GM19099 (cell line): Measurements from ENCODE around the gene YPEL5.

Experiments
- POLR2A ChIP-seq: IDR thresholded peaks from 3 replicates; pipeline ENCODE4 v1.6.1; 2011; ENCODE audit warnings: low read depth; ENCODE audit not compliant: insufficient read length; ENCODE audit errors: extremely low read depth

YPEL5 gene

DNA sequence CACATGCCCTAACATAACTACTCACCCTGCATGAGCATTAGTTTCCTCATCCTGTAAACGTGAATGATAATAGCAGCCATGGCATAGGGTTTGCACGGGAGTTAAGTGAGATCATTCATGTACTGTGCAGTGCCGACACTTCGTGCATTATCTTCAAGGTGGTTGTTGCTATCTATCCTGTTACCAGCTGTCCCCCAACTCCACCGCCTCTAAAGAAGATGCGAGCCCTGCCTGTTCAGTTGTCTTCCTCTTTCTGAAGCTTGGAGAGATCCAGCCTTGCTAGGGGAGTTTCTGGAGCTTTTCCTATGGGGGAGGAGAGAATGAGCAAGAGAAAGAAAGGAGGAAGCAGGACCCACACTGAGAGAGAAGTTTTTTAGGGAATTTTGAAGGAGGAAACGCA lies 34.4 kb downstream of the YPEL5 start:
- TF ChIP-seq POLR2A: no peak

DNA sequence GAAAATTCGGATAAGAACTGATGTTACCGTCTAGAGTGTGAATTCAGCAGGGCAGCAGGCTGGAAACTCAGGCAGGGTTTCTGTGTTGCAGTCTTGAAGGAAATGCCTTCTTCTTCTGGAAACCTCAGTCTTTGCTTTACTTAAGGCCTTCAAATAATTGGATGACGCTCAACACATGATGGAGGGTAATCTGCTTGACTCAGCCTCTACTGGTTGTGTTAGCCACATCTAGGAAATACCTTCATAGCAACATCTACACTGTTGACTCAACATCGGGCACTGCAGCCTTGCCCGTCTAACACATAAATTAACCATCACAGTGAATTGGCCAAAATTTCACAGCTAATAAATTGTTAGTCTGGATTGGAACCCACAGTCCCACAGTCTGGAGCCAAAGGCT lies 37.2 kb downstream of the YPEL5 start:
- no peak for TF ChIP-seq POLR2A

DNA sequence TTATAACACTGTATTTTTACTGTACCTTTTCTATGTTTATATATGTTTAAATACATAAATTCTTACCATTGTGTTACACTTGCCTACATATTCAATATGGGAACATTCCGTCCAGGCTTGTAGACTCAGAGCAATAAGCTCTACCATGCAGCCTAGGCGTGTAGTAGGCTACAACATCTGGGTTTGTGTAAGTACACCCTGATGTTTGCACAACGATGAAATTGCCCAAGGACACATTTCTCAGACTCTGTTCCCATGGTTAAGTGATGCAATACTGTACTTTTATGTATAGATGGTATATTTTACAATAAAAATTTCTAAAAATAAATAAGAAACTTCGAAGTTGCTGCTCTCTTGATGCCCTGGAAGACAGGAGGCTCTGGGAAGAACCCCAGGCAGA lies 38.4 kb downstream of the YPEL5 start:
- TF ChIP-seq POLR2A: no peak

DNA sequence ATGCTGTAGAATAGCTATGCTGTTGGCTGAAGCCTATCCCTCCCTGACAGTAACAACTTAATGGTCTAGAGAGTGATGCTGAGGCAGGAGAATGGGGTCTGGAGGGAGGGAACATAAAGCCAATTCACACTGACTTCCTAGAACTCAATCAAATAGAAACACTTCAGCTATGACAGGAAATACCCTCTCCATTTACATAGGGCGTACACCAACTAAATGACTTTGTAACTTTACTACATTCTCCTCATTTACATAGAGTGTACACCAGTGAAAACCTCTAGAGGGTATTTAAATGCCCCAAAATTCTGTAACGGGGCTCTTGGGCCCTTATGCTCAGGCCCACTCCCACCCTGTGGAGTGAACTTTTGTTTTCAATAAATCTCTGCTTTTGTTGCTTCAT lies 41.5 kb downstream of the YPEL5 start:
- no peak for TF ChIP-seq POLR2A

DNA sequence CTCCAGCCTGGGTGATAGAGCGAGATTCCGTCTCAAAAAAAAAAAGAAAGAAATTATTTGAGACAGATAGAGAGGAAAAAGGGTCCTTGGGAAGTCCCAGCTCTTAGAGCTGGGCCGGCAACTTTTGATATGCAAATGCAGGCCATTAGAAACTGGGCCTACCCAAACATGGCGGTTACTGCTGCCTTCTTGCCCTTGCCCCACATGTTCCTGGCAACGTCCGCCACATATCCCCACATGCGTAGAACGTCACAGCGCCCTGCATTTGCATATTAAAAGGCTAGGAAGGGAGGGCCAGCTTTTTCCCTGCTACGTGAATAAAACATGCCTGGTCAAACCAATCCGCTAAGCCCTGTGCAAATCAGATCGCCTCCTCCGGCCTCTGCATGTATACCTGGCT lies 43.8 kb downstream of the YPEL5 start:
- no peak for TF ChIP-seq POLR2A

GRCh38 chr2:30191107-30191506 lies 44.3 kb downstream of the YPEL5 start:
- no peak for TF ChIP-seq POLR2A

DNA sequence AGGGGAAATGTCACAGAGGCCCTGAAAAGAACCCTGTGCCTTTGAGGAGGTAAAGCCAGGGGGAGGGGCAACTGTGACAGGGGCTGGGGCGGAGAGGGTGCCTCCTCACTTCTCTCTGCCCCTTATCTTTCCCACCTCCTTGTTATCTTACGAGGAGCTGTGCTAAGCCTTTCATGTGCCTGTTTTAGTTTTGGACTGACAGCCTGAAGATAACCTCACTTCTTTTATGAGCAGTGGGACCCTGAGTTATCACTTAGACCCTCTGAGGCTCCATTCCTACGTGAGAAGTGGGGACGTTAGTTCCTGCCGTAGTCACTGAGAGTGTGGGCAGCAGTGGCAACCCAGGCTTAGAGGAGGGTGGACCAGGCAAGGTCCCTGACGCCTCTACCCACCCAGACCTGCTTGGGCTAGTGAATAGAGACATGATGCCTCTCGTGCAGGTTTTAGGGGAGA lies 45.0 kb downstream of the YPEL5 start:
- TF ChIP-seq POLR2A: no peak

DNA sequence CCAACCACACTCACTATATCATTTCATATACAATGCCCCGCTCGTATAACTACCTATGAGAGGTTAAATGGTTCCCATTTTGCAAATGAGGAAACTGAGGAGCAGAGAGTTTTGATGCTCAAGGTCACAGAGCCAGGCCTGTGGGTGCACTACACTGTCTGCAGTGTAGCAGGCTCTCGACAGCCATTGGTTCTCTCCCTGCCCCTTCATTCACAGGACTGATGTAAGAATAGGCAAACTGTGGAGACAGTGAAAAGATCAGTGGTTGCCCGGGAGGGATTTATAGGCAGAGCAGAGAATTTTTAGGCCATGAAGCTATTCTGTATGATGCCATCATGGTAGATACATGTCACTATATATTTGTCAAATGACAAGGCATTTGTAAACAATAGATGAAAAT lies 45.5 kb downstream of the YPEL5 start:
- no peak for TF ChIP-seq POLR2A

- no peak for TF ChIP-seq POLR2A
These were observed 46.4 kb downstream of the YPEL5 start for GRCh38 chr2:30193104-30193681.

- TF ChIP-seq POLR2A: no peak
These were observed 47.6 kb downstream of the YPEL5 start for GRCh38 chr2:30194421-30194820.

- no peak for TF ChIP-seq POLR2A
These were observed 48.2 kb downstream of the YPEL5 start for GRCh38 chr2:30195016-30195415.

DNA sequence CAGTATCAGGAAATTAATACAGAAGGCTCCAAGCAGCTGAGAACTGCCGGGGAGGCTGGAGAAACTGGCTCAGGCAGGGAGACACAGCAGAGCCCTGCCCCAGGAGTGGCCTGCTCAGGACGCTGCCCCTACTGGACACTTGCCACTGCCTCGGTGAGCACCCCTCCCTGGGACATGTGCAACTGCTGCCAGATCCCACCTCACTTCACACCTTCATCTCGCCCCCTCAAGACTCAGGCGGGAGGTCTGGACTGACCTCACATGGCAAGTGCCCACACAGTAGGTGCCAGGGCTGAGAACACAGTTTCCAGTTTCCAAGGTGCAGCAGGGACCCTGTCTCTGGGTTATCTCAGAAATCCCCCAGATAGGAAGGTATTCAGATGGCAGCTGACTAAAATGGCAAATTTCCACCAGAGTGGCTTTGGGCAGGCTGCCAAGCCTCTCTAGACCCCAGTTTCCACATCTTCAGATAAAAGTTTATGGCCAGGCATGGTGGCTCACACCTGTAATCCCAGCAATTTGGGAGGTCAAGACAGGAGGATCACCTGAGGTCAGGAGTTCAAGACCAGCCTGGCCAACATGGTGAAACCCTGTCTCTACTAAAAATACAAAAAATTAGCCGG lies 50.9 kb downstream of the YPEL5 start:
- TF ChIP-seq POLR2A: no peak

GRCh38 chr2:30201990-30202389 lies 55.2 kb downstream of the YPEL5 start:
- TF ChIP-seq POLR2A: no peak

GRCh38 chr2:30203156-30203555 lies 56.3 kb downstream of the YPEL5 start:
- TF ChIP-seq POLR2A: no peak

DNA sequence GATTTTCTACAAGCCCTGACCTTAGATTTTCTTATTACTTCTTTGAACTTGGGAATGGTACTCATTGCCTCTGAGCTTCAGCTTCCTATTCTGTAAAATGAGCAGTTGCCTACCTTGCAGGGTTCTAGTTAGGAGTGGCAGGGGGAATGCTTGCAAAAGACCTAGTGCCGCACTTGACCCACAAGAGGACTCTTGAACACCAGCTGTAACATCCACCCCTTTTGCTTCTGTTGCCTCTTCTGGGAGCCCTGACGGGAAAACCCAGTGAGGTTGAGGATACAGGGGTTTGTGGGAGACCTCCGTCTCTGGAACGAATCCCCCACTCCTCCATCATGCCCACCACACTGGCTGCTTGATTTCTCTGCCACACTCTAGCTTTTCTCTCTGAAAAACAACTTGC lies 57.5 kb downstream of the YPEL5 start:
- no peak for TF ChIP-seq POLR2A

- no peak for TF ChIP-seq POLR2A
These were observed 58.6 kb downstream of the YPEL5 start for GRCh38 chr2:30205456-30205855.

- no peak for TF ChIP-seq POLR2A
These were observed 59.9 kb downstream of the YPEL5 start for GRCh38 chr2:30206461-30207430.

GRCh38 chr2:30208453-30208852 lies 61.6 kb downstream of the YPEL5 start:
- no peak for TF ChIP-seq POLR2A
